Fibroblast of the aortic adventitia (primary cell): Measurements from ENCODE around the gene EXOC6. TPM values are rescaled to one million over a fixed set of nuclear protein-coding genes. Genes with fewer than 3 reads are reported as not detected.
"Not testable (repeated sequence)": the region's sequence is repeated elsewhere in the genome, so short reads cannot be mapped to it uniquely, and the experiment has no call there.

Experiments used
- DNase-seq: peaks from one replicate; pipeline ENCODE4 v3.0.0-alpha.2; 2010; ENCODE audit warnings: low read depth
- H3K4me3 ChIP-seq: 2 replicates; pipeline ENCODE4 v1.5.1; 2011; ENCODE audit warnings: low read depth, mild to moderate bottlenecking, control low read depth, low read length, moderate library complexity
- CTCF ChIP-seq: IDR thresholded peaks from 2 replicates; pipeline ENCODE4 v1.5.1; 2011; ENCODE audit warnings: mild to moderate bottlenecking, low read length, control low read depth, inconsistent platforms; ENCODE audit not compliant: insufficient read depth
- small RNA-seq: library from RNA; depleted of rRNA; stranded (forward); fragments of <200 nt; gene quantifications from one replicate; pipeline ENCODE3, GENCODE V24; 2012
- total RNA-seq: library from RNA; depleted of rRNA; stranded (reverse); fragments of >200 nt; gene quantifications from 2 replicates; pipeline ENCODE4 v1.2.3, GENCODE V29; 2012; ENCODE audit warnings: low replicate concordance

EXOC6 gene
- total RNA-seq, 1 donor = 16.5 TPM

GRCh38 chr10:93096901-93097300 is 248.6 kb downstream of the EXOC6 start:
- no peak for DNase-seq
- H3K4me3 ChIP-seq = no peak overlapping the region
- TF ChIP-seq CTCF = no peak

- DNase-seq = no peak
These were observed 249.1 kb downstream of the EXOC6 start for GRCh38 chr10:93097386-93097785.

GRCh38 chr10:93098816-93099215 is 250.5 kb downstream of the EXOC6 start:
- no peak for TF ChIP-seq CTCF
- H3K4me3 ChIP-seq = no peak overlapping the region

More at GRCh38 chr10:93097386-93097785, 249.1 kb downstream of the EXOC6 start:
- H3K4me3 ChIP-seq = no peak overlapping the region
- no peak for TF ChIP-seq CTCF

GRCh38 chr10:93099670-93100069 is 251.3 kb downstream of the EXOC6 start:
- TF ChIP-seq CTCF = no peak
- H3K4me3 ChIP-seq = no peak overlapping the region
- no peak for DNase-seq

More at GRCh38 chr10:93098816-93099215, 250.5 kb downstream of the EXOC6 start:
- no peak for DNase-seq

GRCh38 chr10:93101148-93101547 is 252.8 kb downstream of the EXOC6 start:
- not testable (repeated sequence) for H3K4me3 ChIP-seq, DNase-seq

GRCh38 chr10:93103953-93104352 is 255.6 kb downstream of the EXOC6 start:
- no peak overlapping the region for H3K4me3 ChIP-seq
- no peak for DNase-seq
- no peak for TF ChIP-seq CTCF

GRCh38 chr10:93106631-93107072 is 258.3 kb downstream of the EXOC6 start:
- DNase-seq = no peak
- no peak overlapping the region for H3K4me3 ChIP-seq
- TF ChIP-seq CTCF = no peak

Small RNA genes within 50 kb of the gene (small RNA-seq; reads per million reads assigned to genes)
- gene AL392103.1 = not detected

Other genes with a start within 250 kb of the EXOC6 start
- 0.49 and 8.6 TPM in 2 replicates for gene HHEX, start 158.6 kb upstream of the EXOC6 start, total RNA-seq
- 0.09 TPM in 1 of 2 replicates, not detected in the other for gene CYP26C1, start 212.3 kb downstream of the EXOC6 start, total RNA-seq
- gene CYP26A1, start 225.4 kb downstream of the EXOC6 start, total RNA-seq = not detected in 2 replicates